ENCODE results near the gene GOLGA8S.
"Not testable (repeated sequence)": the region's sequence is repeated elsewhere in the genome, so short reads cannot be mapped to it uniquely, and the experiment has no call there.

The GOLGA8S gene

GRCh38 chr15:23354448-23354847 lies at the start of gene GOLGA8S:
TSS of gene GOLGA8S (plus strand) at chr15:23354748. CDS start at chr15:23354810, 62 bp downstream.
- DNase-seq: not testable (repeated sequence)

GRCh38 chr15:23304805-23305204 lies 49.7 kb upstream of the GOLGA8S start:
- DNase-seq: not testable (repeated sequence)

DNA sequence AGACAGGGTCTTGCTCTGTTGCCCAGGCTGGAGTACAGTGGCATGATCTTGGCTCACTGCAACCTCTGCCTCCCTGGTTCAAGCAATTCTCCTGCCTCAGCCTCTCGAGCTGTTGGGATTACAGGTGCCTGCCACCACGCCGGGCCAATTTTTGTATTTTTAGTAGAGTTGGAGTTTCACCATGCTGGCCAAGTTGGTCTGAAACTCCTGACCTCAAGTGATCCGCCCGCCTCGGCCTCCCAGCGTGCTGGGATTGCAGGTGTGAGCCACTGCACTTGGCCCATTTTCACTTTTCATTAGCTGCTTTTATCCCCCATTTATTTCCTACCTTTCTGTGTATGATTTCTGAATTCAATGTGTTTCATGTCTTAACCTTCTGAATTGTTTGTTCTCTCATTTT lies 48.6 kb upstream of the GOLGA8S start:
- DNase-seq: not testable (repeated sequence)

DNA sequence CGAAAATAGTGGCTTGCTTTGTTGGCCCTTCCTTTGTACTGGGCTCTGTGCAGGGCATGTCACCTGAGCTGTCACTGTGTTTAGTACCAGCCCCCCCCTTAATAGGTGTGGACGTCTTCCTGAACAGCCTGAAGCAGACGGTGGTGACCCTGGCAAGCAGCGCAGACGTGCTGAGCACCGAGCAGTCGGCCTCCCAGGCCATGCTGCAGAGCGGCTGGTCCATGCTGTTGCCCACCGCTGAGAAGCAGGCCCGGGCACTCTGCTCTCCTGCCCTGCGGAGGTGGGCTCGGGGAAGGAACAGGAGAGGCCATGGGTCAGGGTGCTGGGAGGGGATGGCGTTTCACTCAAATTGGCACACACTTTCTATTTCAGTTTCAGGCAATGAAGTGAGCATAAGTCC lies 43.3 kb upstream of the GOLGA8S start:
- DNase-seq: not testable (repeated sequence)

DNA sequence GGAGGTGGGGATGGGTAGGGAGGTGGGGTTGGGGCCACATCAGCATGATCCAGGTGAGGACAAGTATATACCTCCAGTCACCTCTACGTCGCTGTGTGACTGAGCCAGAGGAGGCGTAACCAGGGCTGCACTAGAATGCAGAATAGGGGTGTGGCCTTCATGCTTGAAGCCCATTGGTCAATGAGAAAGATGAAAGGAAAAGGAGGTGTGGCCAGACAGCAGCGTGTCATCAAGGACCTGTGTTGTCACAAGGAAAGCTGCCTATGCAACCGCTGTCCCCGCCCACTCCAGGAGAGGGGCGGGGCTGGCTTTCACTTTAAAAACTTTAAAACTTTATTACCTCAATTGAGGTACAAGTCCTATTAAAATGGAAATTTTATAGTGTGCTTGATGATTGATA lies 20.5 kb upstream of the GOLGA8S start, which contains the start of gene GOLGA6L26:
TSS of gene GOLGA6L26 (minus strand) at position 101 of the 400 bp plus-strand sequence. CDS start at position 40, 61 bp downstream.
- DNase-seq: not testable (repeated sequence)

DNA sequence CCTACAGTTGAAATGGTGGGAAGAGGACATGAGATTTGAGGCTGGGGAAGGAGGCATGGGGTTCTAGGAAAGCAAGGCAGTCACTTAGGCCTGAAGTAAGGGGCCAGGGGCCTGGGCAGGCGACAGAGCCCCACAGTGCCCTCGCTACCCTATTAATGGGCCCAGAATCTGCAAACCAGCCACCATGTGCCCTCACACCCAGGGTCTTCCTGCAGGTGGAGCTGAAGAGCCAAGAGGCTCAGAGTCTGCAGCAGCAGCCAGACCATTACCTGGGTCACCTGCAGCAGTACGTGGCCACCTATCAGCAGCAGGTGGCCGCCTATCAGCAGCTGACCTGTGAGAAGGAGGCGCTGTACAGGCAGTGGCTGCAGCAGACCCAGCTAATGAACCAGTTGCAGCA lies 8.1 kb downstream of the GOLGA8S start:
- not testable (repeated sequence) for DNase-seq

GRCh38 chr15:23364261-23364660 lies 9.7 kb downstream of the GOLGA8S start:
- DNase-seq: not testable (repeated sequence)

DNA sequence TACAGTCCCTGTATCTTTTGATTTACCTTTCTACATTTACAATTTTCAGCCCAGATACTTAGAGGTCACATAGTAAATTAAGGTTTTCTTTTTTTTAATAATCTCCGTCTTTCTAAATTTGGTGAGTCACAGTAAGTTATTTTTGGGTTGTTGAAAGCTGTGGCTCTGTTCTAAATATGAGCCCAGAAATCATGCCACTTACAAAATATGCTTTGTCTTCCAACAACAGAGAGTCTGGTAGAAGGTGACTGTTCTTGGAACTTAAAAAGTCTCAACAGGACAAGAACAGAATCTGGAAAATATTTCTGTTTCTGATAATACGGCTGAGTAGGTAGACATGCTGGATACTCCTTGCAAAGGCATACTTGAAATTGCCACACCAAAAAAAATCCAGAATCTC lies 16.0 kb downstream of the GOLGA8S start:
- no peak for DNase-seq

- DNase-seq: not testable (repeated sequence)
Observed at GRCh38 chr15:23371134-23371533, 16.6 kb downstream of the GOLGA8S start.

- DNase-seq: not testable (repeated sequence)
Observed at GRCh38 chr15:23371868-23372267, 17.3 kb downstream of the GOLGA8S start.

DNA sequence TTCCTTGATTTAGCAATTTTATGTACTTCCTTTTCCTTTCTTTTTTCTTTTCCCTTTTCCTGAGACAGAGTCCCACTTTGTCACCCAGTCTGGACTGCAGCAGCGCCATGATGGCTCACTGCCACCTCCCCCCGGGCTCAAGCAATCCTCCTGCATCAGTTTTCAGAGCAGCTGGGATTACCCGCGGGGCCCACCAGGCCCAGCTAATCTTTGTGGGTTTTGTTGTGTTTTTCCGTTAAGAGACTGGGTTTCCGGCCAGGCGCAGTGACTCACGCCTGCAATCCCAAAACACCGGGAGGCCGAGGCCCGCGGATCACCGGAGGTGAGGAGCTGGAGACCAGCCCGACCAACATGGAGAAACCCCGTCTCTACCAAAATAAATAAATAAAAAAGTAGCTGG lies 17.7 kb downstream of the GOLGA8S start:
- no peak for DNase-seq

GRCh38 chr15:23372891-23373600 lies 18.5 kb downstream of the GOLGA8S start:
- not testable (repeated sequence) for DNase-seq

GRCh38 chr15:23374226-23374625 lies 19.7 kb downstream of the GOLGA8S start:
- not testable (repeated sequence) for DNase-seq

DNA sequence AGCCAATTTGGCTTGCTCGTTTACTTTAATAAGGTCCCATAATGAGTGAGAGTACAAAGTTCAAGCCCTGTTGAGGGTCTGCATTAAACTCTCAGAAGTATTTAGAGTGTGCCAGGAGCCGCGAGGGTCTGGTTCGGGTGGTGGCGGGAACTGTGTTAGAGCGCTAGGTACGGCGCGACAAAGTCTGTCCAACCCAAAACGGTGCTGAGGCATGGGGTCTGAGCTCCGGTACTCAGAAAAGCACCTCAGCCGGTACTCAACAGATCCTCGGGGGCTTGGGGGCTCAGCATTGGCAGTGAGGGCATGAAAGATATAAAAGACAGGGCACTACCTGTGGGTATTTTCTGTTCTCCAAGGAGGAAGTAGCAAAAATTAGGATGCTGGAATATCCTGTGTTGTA lies 24.4 kb downstream of the GOLGA8S start:
- DNase-seq: not testable (repeated sequence)

- not testable (repeated sequence) for DNase-seq
Observed at GRCh38 chr15:23380700-23381099, 26.2 kb downstream of the GOLGA8S start.

DNA sequence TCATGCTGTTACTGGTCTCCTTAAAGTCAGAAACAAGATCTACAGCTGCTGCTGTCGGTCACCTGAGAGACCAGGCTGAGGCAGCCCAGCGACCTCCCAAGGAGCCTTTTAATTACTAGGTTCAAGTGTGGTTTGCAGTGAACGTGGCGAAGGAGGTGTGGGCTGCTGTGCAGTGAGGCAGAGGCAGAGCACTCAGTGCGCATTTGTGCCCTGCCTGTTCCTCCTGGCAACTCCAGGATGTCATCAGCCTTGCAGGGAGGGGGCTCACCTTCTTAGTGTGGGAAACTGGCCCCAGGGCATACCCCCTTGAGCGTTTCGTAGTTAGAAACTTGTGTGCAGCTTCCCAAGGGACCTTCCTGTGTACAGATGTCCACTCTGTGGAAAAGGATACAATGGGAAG lies 26.6 kb downstream of the GOLGA8S start:
- not testable (repeated sequence) for DNase-seq

- DNase-seq: no peak
Observed at GRCh38 chr15:23384371-23384770, 29.8 kb downstream of the GOLGA8S start.

DNA sequence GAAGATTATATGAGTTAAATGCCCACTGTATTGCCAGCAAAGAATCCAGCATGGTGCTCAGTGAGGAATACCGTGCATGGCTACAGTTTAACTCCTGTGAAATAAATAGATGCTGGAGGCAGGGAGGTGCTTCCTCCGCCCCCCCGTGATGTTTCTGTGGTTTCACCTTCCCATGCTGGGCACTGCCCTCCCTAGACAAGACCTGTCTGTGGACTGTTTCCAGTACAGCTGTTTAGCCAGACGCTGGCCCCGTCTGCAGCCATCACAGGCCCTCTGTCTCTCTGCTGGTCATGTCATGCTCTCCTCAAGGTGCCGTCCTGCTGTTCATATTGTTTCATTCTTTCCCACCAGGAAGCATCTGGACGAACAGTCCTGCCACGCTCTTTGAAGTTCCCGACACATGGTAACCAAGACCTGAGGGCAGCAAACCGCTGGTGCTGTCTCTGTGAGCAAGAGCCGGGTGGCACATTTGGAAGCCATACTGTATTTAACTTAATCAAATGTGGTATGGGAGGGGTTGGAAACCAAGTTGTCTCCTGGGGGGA lies 31.4 kb downstream of the GOLGA8S start:
- no peak for DNase-seq

DNA sequence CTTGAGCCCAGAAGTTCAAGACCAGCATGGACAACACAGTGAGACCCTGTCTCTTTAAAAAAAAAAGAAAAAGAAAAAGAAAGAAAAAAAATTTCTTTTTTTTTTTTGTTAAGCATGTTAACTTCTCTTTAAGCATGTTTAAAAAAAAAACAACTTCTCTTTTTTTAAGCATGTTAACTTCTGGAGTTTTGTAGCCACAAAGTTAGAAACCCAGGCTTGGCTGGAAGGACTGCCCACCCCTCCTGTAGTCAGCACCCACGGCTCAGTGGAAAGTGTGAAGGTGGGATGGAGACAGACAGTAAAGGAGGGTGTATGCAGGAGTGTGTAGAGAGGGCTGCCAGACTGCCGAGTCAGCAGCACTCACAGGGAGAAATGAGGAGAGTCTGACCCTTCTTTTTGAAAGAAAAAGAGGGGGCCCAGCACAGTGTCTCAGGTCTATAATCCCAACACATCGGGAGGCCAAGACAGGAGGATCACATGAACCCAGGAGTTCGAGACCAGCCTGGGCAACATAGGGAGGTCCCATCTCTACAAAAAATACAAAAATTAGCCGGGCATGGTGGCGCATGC lies 33.2 kb downstream of the GOLGA8S start:
- DNase-seq: no peak

- no peak for DNase-seq
Observed at GRCh38 chr15:23395030-23395692, 40.6 kb downstream of the GOLGA8S start.

- DNase-seq: no peak
Observed at GRCh38 chr15:23395832-23396231, 41.3 kb downstream of the GOLGA8S start.

DNA sequence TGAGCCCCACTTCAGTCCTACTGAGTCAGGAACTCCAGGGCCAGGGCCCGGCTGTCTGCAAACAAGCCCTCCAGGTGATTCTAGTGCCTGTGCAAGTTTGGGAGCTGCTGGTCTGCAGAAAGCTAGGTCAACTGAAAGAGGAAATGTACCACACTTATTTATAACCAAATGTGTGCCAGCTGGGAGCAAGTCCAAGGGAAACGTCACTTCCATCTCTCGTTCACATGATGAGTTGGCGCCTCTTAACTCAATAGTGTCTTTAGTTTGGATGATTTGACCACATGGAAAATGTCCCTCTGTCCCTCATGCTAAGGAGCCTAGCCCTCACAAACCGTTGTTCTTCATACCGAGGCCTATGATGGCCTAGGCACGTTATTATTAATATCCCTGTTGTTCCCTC lies 43.2 kb downstream of the GOLGA8S start:
- DNase-seq: no peak

GRCh38 chr15:23398357-23398756 lies 43.8 kb downstream of the GOLGA8S start:
- not testable (repeated sequence) for DNase-seq

DNA sequence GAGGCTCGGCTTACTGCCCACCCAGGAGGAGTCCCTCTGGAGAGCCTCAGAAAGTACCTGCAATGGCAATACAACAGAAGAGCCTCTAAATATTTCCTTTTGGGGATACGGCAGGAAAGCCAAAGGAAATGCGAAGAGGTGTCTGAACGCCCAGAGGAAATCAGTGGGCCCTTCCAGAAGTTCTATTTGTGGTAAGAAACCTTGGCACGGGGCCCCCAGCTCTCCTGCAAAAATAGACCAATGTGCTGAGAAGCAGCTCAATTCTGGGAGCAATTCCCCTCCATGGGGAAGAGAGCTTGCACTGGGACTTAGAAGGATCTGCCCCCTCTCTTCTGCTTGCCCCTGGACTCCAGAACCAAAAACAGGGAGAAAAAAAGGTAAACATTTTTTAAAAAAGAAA lies 44.7 kb downstream of the GOLGA8S start:
- not testable (repeated sequence) for DNase-seq
